Activated CD4-positive, CD25-positive, alpha-beta regulatory T cell (primary cell): Measurements from ENCODE around the gene WDR88.
"Not testable (repeated sequence)": the region's sequence is repeated elsewhere in the genome, so short reads cannot be mapped to it uniquely, and the experiment has no call there.

Experiments
- DNase-seq, 4 experiments: peaks; one replicate each; lab custom pipeline; 2025; lab: John Stamatoyannopoulos, UW

Gene WDR88

DNA sequence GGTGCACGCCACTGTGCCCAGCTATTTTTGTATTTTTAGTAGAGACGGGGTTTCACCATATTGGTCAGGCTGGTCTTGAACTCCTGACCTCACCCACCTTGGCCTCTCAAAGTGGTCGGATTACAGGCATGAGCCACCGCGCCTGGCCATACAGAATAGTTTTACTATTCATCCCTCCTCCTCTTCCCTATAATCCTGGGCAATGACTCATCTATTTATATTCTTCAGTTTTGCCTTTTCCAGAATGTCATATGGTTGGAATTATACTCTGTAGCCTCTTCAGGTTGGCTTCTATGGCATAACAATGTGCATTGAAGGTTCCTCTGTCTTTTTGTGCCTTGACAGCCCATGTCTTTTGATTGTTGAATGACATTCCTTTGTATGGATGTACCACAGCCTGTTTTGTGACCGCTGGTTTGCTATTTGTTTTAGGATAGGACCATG lies 40.0 kb downstream of the WDR88 start:
- no peak for DNase-seq

DNA sequence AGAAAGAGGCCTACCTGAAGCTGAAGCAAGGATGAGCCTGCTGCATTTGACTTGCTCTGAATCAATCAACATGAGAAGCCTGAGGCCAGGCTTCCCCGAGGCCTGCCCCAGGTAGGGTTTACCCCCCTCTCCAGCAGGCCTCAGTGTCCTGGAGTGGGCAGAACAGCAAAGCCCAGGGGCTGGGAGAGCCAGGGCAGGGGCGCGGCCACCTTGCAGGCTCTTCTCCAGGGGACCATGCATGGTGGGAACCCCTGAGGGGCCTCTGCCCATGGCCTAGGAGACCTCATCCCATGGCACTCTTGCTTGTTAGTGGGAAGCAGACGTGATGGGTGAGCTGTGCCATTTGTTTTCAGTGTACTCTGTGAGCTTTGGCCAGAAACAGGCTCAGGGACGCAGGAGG lies 42.3 kb downstream of the WDR88 start:
- no peak for DNase-seq

DNA sequence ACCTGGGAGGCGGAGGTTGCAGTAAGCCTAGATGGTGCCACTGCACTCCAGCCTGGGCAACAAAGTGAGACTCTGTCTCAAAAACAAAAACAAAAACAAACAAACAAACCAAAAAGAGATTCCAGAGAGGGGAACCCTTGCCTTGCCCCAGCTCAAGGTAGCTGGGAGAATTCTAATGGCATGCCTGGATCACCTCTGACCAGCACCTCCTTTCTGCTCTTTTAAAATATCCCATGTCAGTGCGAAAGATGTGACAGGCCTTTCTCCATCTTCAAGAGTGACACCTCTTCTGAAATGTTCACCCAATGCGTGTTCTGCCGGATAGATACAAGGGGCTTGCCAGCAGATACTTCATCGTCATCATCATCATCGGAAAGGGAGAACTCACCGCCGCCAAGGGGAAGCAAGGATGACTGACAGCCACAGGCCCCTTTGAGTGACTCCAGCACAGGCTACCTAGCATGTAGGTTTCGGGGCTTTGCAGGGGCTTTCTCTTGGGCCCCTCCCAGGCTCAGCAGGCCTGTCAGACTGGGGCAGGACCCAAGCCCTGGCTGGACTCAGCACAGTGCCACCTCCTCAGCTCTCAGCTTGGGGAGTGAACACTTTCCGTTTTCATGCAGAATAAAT lies 43.4 kb downstream of the WDR88 start:
- DNase-seq: no peak

DNA sequence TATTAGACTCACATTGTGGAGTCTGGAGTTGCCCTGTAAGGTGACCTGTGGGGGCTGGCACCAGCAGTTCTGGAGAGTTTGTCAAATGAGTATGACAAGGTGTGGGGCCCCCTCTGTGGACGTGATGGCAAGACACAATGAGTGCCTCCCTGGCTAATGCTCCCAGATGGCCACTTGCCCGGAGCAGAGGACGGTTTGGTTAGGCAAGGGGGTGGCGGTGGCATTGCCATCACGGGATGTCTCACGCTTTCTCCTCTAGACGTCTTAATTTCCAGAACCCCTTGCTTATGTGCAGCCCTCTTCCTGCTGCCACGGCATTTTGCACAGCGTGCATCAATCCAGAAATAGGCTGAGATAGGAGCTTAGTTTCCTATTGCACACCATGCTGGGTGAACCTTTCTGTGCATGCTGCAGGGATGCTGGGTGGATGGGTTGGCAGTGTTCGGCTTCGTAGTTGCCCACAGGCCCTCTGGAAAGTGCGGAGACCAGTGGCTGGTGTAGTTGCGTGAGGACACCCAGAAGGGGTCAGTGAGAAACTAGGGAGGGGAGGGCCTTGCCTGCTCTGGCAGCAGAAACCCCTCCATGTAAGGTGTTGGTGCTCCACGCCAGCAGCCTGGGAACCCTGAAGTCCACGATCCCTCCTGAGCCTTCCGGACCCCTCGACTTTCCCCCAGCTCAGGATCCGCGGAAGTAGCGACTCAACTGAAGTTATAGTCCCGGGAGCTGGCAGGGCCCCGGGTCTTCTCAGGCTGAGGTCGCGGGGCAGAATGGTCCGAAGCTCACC lies 44.2 kb downstream of the WDR88 start:
- no peak for DNase-seq

DNA sequence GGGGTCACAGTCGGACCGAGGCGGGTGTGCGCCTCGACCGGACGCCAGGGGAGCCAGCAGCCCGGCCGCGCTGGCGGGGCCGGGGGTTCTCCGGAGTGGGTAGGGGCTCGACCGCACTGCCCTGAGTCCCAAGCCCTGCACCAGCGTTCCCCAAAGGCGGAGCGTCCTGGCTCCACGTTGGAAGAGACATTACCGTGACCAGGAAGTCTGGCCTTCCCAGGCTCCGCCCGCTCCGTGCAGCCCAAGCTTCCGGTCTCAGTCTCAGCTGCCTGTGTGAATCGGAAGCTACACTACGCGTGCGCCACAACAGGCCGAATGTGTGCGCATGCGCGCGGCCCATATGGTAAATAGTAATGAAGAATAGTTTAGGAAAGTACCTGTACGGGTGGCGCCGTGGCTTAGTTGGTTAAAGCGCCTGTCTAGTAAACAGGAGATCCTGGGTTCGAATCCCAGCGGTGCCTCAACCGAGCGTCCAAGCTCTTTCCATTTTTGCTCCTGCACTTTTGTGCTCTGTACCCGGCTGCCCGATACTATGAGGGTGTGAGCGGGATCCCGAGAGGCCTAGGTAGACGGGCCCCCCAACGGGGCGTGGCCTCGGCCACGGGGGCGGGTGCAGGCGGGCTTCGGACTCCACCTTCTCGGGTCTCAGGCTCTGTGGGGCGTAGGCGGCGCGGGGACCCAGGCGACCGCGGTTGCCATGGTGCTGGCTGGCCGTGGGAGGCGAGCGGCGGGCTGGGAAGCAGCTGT lies 44.9 kb downstream of the WDR88 start:
- DNase-seq: peak; percentile 87 to 100 (median 94)

DNA sequence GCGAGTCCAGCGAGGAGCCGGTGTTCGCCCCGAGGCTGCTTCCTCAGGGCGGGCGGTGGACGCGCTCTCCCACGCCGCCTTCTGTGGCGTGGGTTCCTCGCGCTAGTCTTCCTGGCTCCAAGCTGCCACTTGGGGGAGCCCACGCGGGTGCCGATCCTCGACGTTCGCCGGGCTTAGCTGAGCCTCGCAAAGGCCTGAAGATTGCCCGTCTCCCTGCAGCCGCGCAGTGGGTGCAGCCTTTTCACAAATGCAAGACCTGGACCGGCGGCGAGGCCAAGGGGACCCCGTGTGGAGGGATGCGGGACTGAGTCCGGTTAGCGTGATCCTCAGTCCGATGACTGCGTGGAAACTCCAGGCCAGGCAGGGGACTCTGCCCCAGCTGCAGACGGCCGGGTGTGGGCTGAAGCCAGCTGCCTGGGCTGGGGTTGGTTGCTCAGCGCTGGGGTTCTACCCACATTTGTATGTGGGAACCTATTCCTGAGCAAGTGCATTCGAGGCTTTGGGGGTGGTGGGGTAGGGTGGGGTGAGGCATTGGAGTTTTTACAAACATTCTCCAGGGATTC lies 45.6 kb downstream of the WDR88 start:
- DNase-seq: peak in 3 of 4 experiments; percentile 69 to 77 (median 77)

DNA sequence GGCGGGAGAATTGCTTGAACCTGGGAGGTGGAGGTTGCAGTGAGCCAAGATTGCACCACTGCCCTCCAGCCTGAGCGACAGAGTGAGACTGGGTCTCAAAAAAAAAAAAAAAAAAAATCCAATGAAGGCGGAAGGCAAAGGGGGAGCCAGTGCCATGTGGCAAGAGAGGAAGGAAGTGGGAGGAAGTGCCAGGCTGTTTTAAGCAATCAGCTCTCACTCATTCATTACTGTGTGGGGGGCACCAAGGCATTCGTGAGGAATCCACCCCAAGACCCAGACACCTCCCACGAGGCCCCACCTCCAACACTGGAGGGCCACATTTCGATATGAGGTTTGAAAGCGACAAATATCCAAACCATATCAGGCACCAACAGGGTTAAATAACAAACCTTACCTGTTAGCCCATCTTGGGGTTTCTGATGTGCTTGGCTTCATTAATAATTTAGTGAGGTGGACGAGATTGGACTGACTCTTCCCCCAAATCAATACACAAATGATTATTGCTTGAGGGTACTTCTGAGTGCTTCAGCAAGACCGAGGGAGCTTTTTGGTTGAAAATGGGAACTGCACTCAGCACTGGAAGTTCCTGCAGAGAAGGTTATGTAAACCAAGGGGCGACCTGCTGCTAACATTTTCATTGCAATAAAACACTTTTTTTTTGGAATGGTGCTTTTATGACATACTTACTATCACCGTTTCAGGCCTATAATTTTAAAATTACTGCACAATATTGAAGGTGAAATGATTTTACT lies 54.7 kb downstream of the WDR88 start:
- no peak for DNase-seq

DNA sequence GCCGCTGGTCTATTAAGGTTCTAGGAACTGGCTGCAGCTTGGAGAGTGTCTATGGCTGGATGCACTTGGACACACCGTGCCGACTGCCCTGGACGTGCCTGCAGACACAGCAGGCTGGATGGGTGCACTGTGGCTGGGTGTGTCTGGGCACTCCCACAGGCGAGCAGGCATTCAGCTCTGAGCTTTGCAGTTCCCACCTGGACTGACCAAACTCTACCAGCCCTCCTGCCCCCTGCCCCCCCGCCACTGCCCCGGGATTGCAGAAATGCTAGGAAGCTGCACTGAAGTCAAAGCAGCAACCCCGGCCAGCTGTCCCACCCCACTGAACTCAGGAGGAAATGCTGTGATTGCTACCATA lies 55.2 kb downstream of the WDR88 start:
- no peak for DNase-seq

DNA sequence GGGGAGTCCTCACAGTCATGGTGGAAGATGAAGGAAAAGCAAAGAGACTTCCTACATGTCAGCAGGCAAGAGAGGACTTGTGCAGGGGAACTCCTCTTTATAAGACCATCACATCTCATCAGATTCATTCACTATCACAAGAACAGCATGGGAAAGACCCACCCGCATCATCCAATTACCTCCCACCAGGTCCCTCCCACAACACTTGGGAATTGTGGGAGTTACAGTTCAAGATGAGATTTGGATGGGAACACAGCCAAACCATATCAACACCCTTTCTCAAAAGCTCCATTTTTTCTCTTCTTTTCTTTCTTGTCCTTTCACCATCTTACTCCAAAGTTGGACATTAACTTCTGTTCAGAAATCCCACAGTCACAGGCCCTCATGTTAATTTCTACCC lies 57.5 kb downstream of the WDR88 start:
- DNase-seq: no peak

DNA sequence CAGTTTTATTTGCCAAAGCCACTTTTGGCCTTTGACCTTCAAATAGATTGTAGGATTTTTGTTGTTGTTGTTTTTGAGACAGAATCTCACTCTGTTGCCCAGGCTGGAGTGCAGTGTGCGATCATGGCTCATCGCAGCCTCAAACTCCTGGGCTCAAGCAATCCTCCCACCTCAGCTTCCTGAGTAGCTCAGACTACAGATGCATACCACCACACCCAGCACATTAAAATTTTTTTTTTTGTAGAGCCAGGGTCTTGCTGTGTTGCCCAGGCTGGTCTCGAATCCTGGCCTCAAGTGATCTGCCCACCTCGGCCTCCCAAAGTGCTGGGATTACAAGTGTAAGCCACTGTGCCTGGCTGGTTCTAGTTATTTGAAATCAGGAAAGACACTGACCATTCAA lies 59.2 kb downstream of the WDR88 start:
- DNase-seq: not testable (repeated sequence)

DNA sequence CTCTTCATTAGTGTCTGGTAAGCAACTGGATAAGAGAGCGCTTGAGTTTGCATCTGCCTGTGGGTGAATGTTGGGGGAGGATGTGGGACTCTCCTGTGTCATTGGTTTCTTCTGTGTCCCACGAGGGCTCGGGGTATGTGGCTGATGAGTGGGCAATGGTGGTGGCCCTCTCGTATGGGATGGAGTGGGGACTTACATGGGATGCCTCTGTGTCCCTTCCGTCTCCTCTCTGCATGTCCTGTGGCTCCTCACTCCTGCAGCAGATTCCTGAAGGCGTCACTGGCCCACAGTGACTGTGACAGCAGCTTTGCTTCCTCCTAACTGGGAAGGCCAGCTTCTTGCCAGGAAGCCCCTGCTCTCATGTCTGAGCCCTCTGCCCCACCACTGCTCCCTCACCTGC lies 59.6 kb downstream of the WDR88 start:
- no peak for DNase-seq

DNA sequence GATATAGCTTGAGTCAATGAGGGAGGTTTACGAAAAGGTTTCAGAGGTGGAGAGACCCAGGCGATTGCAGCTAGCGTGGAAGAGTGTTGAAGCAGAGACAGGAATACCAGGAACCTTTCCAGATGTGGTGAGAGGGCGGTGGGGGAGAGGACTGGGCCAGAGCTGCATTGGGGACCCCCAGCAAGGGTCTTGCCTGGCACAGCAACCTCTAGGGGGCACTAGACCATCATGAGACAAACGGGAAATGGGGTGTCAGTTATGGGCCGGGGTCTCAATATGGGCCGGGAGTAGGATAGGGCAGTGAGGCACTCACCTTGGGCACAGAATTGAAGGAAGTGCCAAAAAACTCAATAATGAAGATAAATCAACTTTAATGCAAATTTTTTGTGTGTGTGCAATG lies 60.1 kb downstream of the WDR88 start:
- DNase-seq: no peak

DNA sequence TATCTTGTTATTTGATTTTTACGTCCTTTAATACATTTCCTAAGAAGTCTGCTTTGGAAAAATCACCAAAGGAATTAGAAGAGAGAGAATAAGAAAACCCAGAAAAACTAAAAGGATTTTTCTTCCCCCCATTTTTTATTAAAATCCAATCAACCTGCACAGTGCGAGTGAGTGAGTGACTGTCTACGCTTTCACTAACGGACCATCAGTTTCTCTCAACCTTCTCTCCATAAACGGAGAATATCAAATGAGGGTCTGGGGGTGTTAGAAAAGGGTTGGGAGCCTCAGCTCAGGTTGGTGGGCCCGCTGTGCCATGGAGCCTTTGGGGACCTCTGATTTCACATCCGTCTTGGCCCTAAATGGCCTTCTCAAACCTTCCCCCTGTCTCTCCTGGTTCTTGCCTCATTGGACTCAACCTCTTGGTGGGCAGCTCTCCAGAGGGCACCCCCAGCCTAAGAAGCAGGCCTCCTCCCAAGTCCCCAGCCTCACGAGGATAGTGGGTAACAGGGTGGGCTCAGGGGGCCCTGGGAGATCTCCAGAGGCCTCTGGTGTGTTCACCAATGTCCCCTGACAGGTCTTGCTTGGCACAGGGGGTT lies 61.5 kb downstream of the WDR88 start:
- no peak for DNase-seq

DNA sequence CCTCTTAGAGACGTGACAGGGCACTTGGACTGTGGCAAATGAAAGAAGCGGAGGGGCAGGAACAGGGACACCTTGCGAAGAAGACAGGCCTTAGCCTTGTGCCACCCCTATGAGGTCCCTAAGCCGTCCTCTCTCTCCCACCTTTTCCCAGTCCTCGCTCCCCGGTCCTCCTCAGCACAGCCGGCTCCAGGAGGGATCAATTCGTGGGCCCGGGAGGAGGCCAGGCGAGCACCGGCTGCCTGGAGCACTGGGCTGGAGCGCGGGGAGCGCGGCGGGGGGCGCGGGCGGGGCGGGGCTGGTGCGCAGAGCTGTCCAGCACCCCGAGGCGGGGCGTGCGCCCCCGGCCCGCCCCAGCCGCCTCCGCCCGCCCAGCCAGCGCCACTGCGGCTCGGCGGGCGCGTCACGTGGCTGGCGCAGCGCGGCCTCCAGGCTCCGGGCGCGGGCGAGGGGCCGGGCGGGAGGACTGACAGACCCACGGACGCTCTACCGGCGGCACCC lies 62.0 kb downstream of the WDR88 start, which contains the start of gene LRP3:
Gene LRP3, plus strand, starts transcription at position 466 of the 498 bp plus-strand sequence. CDS start 456 bp downstream, outside the sequence.
- DNase-seq: no peak

DNA sequence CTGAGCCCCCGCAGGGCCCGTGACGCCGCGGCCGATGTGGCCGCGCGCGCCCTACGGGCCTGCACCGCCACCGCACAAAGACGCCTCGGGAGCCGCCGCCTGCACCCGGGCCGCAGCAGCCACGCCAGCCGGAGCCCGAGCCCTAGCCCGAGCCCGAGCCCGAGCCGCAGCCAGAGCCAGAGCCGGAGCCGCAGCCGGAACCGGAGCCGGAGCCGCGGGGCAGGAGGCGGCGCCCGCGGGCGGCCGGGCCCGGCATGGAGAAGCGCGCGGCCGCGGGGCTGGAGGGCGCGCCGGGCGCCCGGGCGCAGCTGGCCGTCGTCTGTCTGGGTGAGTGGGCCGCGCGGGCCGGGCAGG lies 62.6 kb downstream of the WDR88 start:
- no peak for DNase-seq

DNA sequence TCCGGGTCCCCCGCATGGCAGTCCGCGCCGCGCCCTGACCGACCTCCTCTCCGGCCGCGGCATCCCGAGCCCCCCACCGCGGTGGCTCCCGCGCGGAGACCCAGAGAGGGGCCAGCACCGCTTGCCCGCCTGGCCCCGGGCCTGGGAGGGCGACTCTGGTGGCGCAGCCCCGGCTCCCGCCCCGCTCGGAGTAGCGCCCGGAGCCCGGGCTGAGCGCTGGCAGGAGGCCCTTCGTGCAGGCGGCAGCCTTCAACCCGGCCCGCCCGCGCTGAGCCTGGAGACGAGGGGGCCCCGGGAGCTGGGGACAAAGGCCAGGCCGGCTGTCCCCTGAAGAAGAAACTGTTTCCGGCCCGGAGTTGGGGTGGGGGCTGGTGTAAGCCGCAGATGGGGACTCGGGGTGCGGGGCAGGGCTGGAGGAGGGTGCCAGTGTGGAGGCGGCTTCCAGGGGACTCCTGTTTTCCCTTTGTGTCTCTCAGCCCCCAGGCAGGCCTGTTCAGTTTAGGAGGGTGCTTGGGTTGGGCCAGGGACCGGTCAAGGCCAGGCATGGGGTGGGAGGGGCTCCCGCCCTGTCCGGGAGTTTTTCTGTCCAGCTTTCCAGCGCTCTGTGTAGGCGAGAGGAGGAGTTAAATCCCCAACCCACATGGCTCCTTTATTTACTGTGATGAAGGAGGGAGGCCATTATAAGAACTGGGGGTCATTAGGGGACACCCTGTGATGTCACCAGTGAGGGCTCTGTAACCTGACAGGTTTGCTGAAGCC lies 63.2 kb downstream of the WDR88 start:
- no peak for DNase-seq

DNA sequence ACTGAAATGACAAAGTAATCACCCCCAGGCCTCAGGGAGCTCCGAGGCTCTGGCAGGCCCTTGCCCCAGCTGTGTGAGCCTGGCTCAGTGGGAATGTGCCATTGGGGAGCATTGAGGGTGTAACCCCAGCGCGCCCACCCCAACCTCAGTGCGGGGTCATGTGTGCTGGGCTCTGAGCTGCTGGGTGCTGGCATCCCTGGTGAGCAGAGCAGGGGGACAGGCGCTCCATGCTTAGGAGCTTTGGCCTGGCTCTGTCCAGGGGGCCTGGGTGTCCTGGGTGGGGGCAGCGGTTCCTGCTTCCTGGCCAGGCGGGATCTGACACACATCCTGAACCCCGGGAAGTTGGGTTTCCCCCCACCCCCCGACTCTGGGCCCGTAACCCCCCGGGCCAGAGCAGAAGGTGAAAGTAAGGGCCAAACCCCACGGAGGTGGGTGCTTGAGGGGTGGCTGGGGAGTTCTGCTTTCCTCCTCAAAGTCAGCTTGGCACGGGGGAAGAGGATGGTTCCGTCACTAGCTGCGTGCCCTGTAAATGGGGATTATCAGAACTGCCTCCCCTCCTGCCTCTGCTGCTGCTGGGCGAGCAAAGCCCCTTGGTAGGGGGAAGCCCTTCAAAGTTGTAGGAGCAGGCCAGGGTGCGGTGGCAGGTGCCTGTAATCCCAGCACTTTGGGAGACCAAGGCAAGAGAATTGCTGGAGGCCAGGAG lies 63.9 kb downstream of the WDR88 start:
- no peak for DNase-seq

DNA sequence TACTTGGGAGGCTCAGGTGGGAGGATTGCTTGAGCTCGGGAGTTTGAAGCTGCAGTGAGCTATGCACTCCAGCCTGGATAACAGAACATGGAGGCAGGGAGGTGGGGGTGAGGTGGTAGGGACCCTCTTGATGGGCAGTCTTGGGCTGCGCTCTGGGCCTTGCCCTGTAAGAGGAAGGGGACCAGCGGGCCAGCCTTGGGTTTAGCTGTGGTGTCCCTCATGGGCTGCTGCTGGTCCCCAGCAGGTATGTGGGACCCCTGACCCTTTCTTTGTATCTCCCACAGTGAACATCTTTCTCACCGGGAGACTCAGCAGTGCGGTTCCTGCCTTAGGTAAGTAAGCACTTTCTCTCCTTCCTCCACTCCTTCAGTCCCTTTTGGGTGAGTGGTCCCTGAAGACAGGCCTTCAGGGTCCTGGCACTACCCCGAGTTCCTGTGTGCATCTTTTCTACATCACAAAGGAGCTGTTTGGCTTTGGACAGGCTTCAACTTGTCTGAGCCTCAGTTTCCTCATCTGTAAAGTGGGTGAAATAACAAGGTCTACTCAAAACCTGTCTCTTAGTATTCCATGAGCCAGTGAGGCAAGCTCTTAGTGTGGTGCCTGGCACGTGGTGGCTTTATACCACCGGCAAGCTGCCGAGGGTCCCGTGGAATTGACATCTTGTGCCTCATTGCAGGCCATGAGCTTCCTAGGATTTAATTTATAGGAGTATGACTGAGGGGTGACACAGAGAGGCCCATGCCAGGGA lies 64.7 kb downstream of the WDR88 start:
- DNase-seq: no peak

DNA sequence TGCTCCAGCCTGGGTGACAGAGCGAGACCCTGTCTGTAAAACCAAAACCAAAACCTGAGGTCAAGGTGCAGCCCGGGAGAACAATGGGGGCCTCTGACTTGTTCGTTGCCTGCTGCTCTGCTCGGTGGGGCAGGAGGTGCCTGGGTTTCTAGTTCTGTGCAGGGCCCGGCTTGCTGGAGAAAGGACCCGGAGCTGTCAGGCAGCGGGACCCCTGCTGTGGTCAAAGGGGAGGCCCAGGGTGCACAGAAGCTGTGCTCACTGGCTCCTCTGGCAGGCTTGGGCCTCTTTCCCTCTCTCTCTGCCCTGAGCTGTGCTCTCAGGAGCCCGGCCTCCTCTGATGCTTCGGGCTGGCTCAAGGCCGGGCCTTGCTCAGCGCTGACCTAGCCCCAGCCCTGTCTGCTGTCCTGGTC lies 65.7 kb downstream of the WDR88 start:
- no peak for DNase-seq
